Ishikawa (cell line): Measurements from ENCODE around the gene MAD1L1.

ENCODE experiments used
- CREB1 ChIP-seq: IDR thresholded peaks from 2 replicates; pipeline ENCODE4 v1.6.1; 2012; ENCODE audit warnings: low read depth
- MAX ChIP-seq: IDR thresholded peaks from 2 replicates; pipeline ENCODE4 v1.6.1; 2012
- TAF1 ChIP-seq: IDR thresholded peaks from 2 replicates; pipeline ENCODE4 v1.6.1; 2012; ENCODE audit warnings: low read depth, mild to moderate bottlenecking
- TEAD4 ChIP-seq: IDR thresholded peaks from 2 replicates; pipeline ENCODE4 v1.6.1; 2012
- USF1 ChIP-seq: IDR thresholded peaks from 2 replicates; pipeline ENCODE4 v1.6.1; 2012
- YY1 ChIP-seq: IDR thresholded peaks from 2 replicates; pipeline ENCODE4 v1.6.1; 2012; ENCODE audit warnings: low read depth
- ZBTB7A ChIP-seq: IDR thresholded peaks from 2 replicates; pipeline ENCODE4 v1.6.1; 2012; ENCODE audit warnings: low read depth

GRCh38 chr7:2115760-2116447 lies 116.8 kb downstream of the MAD1L1 start:
- TF ChIP-seq YY1 (no peak), TAF1 (no peak), USF1 (no peak), ZBTB7A (no peak), CREB1 (no peak), TEAD4 (no peak), MAX (no peak)
